SU-DHL-6 (cell line): ENCODE results near the gene MIER2.

Source experiments
- H2AFZ ChIP-seq: fragments of 200-600 bp; sonication (generic); 2 replicates; pipeline ENCODE4 v1.6.1; 2014; ENCODE audit warnings: low read depth, mild to moderate bottlenecking, moderate library complexity, mixed read lengths, antibody characterized with exemption, low read length; ENCODE audit not compliant: severe bottlenecking
- H3F3A ChIP-seq: fragments of 200-600 bp; shearing (Covaris generic); 2 replicates; pipeline ENCODE4 v1.6.0; 2016; ENCODE audit warnings: antibody characterized with exemption, mild to moderate bottlenecking; ENCODE audit not compliant: insufficient read depth
- H3K27ac ChIP-seq: fragments of 200-600 bp; sonication (generic); 2 replicates; pipeline ENCODE4 v1.5.1; 2016; ENCODE audit warnings: low read depth, mild to moderate bottlenecking, low read length, moderate library complexity, mixed read lengths
- H3K27me3 ChIP-seq: fragments of 200-600 bp; sonication (generic), shearing (Covaris generic); 2 replicates; pipeline ENCODE4 v1.6.0; 2014; ENCODE audit warnings: mild to moderate bottlenecking, low read length
- H3K36me3 ChIP-seq: fragments of 200-600 bp; sonication (generic); 2 replicates; pipeline ENCODE4 v1.6.1; 2014; ENCODE audit warnings: mild to moderate bottlenecking, low read length, mixed read lengths
- H3K4me2 ChIP-seq: fragments of 300-600, 200-600 bp; shearing (Covaris generic), sonication (generic); 2 replicates; pipeline ENCODE4 v1.6.0; 2014; ENCODE audit warnings: low read length, low read depth, mild to moderate bottlenecking; ENCODE audit not compliant: poor library complexity, severe bottlenecking
- H3K4me3 ChIP-seq: fragments of 200-600 bp; sonication (generic); 2 replicates; pipeline ENCODE4 v1.5.1; 2014; ENCODE audit warnings: antibody characterized with exemption, low read length, mild to moderate bottlenecking, mixed read lengths; ENCODE audit not compliant: insufficient read depth, poor library complexity, severe bottlenecking
- H3K79me2 ChIP-seq: fragments of 200-600 bp; sonication (generic); 2 replicates; pipeline ENCODE4 v1.6.1; 2014; ENCODE audit warnings: mild to moderate bottlenecking, low read length, moderate library complexity; ENCODE audit not compliant: insufficient read depth
- H3K9ac ChIP-seq: fragments of 200-600 bp; sonication (generic); 2 replicates; pipeline ENCODE4 v1.7.0; 2014; ENCODE audit warnings: mild to moderate bottlenecking, low read length
- H3K9me2 ChIP-seq: fragments of 200-600 bp; sonication (generic); replicated peaks from 2 replicates; pipeline ENCODE4 v1.6.1; 2014; ENCODE audit warnings: low read length; ENCODE audit not compliant: insufficient read depth
- H3K9me3 ChIP-seq: fragments of 200-600 bp; sonication (generic); 2 replicates; pipeline ENCODE4 v1.6.1; 2014; ENCODE audit warnings: low read length, mixed read lengths; ENCODE audit not compliant: insufficient read depth
- H4K20me1 ChIP-seq: fragments of 200-600 bp; sonication (generic); 2 replicates; pipeline ENCODE4 v1.6.1; 2014; ENCODE audit warnings: low read depth, mild to moderate bottlenecking, antibody characterized with exemption, low read length, moderate library complexity, mixed read lengths
- EZH2phosphoT487 ChIP-seq: fragments of 200-600 bp; sonication (generic), shearing (Covaris generic); conservative IDR thresholded peaks from 2 replicates; pipeline ENCODE4 v1.6.1; 2018; ENCODE audit warnings: mild to moderate bottlenecking, antibody characterized with exemption, low read length, moderate library complexity, mixed read lengths
- TF ChIP-seq, protein P1 (sequence below): fragments of 200-600 bp; sonication (generic); IDR thresholded peaks from one replicate; pipeline ENCODE4 v1.5.1; 2017; ENCODE audit warnings: antibody characterized with exemption, mild to moderate bottlenecking, low read length, moderate library complexity; ENCODE audit not compliant: insufficient read depth, poor library complexity, severe bottlenecking

The MIER2 gene

DNA sequence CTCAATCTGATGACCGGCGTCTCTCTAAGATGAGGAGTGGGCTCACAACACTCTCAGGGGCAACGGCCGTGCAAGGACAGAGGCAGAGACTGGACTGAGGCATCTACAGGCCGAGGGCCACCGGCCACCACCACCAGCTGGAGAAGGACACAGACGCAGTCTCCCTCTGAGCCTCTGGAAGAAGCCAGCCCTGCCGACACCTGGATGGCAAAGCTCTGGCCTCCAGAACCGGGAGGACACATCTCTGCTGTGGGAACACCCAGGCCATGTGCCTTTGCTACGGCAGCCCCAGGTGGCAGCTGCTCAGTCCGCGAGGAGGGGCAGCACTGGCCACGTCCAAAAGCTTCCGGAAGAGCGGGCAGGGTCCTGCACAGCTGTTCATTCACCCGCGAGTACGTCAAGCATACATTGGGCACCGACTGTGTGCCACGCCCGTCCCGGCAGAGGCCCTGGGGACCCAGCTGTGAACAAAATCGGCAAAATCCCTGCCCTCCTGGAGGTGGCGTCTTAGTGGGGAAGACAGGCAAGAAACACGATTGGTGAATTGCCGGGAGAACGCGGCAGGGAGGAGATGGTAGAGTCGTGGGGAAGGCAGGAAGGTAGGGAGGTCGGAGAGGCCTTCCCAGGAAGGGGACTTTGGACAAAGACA, 47.3 kb upstream of the MIER2 start:
- Histone ChIP-seq H3K79me2 (no peaks in the 10 kb centered on the region), H3K4me3 (no peak overlapping the region), H2AFZ (no peak overlapping the region), H3K9me3 (peaks cover 15% of the 10 kb centered on the region; the same call in 1 of the 2 replicates), H3K27me3 (no peaks in the 10 kb centered on the region), H3K4me2 (no peak overlapping the region), H3K27ac (no peak overlapping the region), H3K36me3 (no peaks in the 10 kb centered on the region), H3K9me2 (no peaks in the 10 kb centered on the region), H4K20me1 (no peaks in the 10 kb centered on the region), H3K9ac (no peak overlapping the region), H3F3A (no peaks in the 10 kb centered on the region)
- no peak for TF ChIP-seq EZH2phosphoT487
- TF ChIP-seq, protein P1, sequence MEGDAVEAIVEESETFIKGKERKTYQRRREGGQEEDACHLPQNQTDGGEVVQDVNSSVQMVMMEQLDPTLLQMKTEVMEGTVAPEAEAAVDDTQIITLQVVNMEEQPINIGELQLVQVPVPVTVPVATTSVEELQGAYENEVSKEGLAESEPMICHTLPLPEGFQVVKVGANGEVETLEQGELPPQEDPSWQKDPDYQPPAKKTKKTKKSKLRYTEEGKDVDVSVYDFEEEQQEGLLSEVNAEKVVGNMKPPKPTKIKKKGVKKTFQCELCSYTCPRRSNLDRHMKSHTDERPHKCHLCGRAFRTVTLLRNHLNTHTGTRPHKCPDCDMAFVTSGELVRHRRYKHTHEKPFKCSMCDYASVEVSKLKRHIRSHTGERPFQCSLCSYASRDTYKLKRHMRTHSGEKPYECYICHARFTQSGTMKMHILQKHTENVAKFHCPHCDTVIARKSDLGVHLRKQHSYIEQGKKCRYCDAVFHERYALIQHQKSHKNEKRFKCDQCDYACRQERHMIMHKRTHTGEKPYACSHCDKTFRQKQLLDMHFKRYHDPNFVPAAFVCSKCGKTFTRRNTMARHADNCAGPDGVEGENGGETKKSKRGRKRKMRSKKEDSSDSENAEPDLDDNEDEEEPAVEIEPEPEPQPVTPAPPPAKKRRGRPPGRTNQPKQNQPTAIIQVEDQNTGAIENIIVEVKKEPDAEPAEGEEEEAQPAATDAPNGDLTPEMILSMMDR, result no peak

GRCh38 chr19:391207-391557, 46.6 kb upstream of the MIER2 start:
- H3K4me3 ChIP-seq, result no peak overlapping the region
- no peaks in the 10 kb centered on the region for H3K27me3 ChIP-seq
- no peaks in the 10 kb centered on the region for H4K20me1 ChIP-seq
- H3K9ac ChIP-seq, result no peak overlapping the region
- H3K79me2 ChIP-seq, result no peaks in the 10 kb centered on the region
- no peak overlapping the region for H2AFZ ChIP-seq
- H3F3A ChIP-seq, result no peaks in the 10 kb centered on the region
- H3K4me2 ChIP-seq, result no peak overlapping the region
- no peaks in the 10 kb centered on the region for H3K9me2 ChIP-seq
- H3K9me3 ChIP-seq, result peaks cover 15% of the 10 kb centered on the region; the same call in 1 of the 2 replicates
- TF ChIP-seq EZH2phosphoT487, result no peak
- TF ChIP-seq, protein P1, result no peak
- H3K27ac ChIP-seq, result no peak overlapping the region
- H3K36me3 ChIP-seq, result no peaks in the 10 kb centered on the region

- Histone ChIP-seq H3K9me2 (no peaks in the 10 kb centered on the region), H4K20me1 (no peaks in the 10 kb centered on the region), H3K9ac (no peak overlapping the region), H3K79me2 (no peaks in the 10 kb centered on the region), H3K9me3 (peaks cover 13% of the 10 kb centered on the region; the same call in 1 of the 2 replicates), H3K27me3 (no peaks in the 10 kb centered on the region), H3K27ac (no peak overlapping the region), H3K36me3 (no peaks in the 10 kb centered on the region), H3K4me2 (no peak overlapping the region), H3F3A (no peaks in the 10 kb centered on the region), H2AFZ (no peak overlapping the region), H3K4me3 (no peak overlapping the region)
- TF ChIP-seq EZH2phosphoT487, result no peak
- TF ChIP-seq, protein P1, result no peak
Measured at GRCh38 chr19:390386-391206, 46.0 kb upstream of the MIER2 start.
